Measurements from ENCODE around the gene ALKBH5.

Gene ALKBH5

GRCh38 chr17:18198530-18198929 lies 14.9 kb downstream of the ALKBH5 start:
- Histone ChIP-seq H3F3A (ENCODE audit: insufficient read depth, low read length) (no peaks in the 10 kb centered on the region), H3K36me3 (ENCODE audit: insufficient read depth, low read length) (peaks cover 71% of the 10 kb centered on the region), H3K27me3 (ENCODE audit: insufficient read depth, low read length) (no peaks in the 10 kb centered on the region), H3K9ac (ENCODE audit: low read length) (no peak overlapping the region), H3K9me2 (ENCODE audit: low read depth, low read length) (no peaks in the 10 kb centered on the region), H2AFZ (ENCODE audit: low read length) (no peak overlapping the region), H3K4me2 (ENCODE audit: low read length) (no peak overlapping the region), H4K20me1 (ENCODE audit: insufficient read depth, low read length) (no peaks in the 10 kb centered on the region), H3K79me2 (ENCODE audit: insufficient read depth, low read length) (0 out of 2 replicates have a peak, but pooled peaks cover 3% of the 10 kb centered on the region), H3K4me3 (ENCODE audit: low read depth, low read length, poor library complexity, severe bottlenecking) (no peak overlapping the region), H3K27ac (ENCODE audit: low read depth, low read length, poor library complexity, severe bottlenecking) (no peak overlapping the region), H3K9me3 (ENCODE audit: low read length) (no peaks in the 10 kb centered on the region), H3K4me1 (ENCODE audit: insufficient read depth, low read length, severe bottlenecking) (no peaks in the 10 kb centered on the region)
- TF ChIP-seq CTCF (IDR thresholded peaks at IDR 0.05; ENCODE audit: low read length) (no peak), EZH2 (IDR thresholded peaks at IDR 0.05; ENCODE audit: borderline replicate concordance, low read length) (no peak)

GRCh38 chr17:18201108-18201507 lies 17.5 kb downstream of the ALKBH5 start:
- no peak overlapping the region for H3K4me2 ChIP-seq (ENCODE audit: low read length)

GRCh38 chr17:18203308-18203707 lies 19.7 kb downstream of the ALKBH5 start:
- Histone ChIP-seq H3K9me3 (ENCODE audit: low read length) (no peaks in the 10 kb centered on the region), H3F3A (ENCODE audit: insufficient read depth, low read length) (no peaks in the 10 kb centered on the region), H2AFZ (ENCODE audit: low read length) (no peak overlapping the region), H3K4me2 (ENCODE audit: low read length) (no peak overlapping the region), H3K36me3 (ENCODE audit: insufficient read depth, low read length) (peaks cover 68% of the 10 kb centered on the region), H3K9ac (ENCODE audit: low read length) (no peak overlapping the region), H4K20me1 (ENCODE audit: insufficient read depth, low read length) (no peaks in the 10 kb centered on the region), H3K9me2 (ENCODE audit: low read depth, low read length) (no peaks in the 10 kb centered on the region), H3K4me3 (ENCODE audit: low read depth, low read length, poor library complexity, severe bottlenecking) (no peak overlapping the region), H3K79me2 (ENCODE audit: insufficient read depth, low read length) (0 out of 2 replicates have a peak, but pooled peaks cover 3% of the 10 kb centered on the region), H3K4me1 (ENCODE audit: insufficient read depth, low read length, severe bottlenecking) (no peaks in the 10 kb centered on the region), H3K27ac (ENCODE audit: low read depth, low read length, poor library complexity, severe bottlenecking) (no peak overlapping the region), H3K27me3 (ENCODE audit: insufficient read depth, low read length) (no peaks in the 10 kb centered on the region)
- TF ChIP-seq CTCF (IDR thresholded peaks at IDR 0.05; ENCODE audit: low read length) (no peak), EZH2 (IDR thresholded peaks at IDR 0.05; ENCODE audit: borderline replicate concordance, low read length) (no peak)

More at GRCh38 chr17:18201108-18201507, 17.5 kb downstream of the ALKBH5 start:
- Histone ChIP-seq H3K9me2 (ENCODE audit: low read depth, low read length) (no peaks in the 10 kb centered on the region), H3K27ac (ENCODE audit: low read depth, low read length, poor library complexity, severe bottlenecking) (no peak overlapping the region), H4K20me1 (ENCODE audit: insufficient read depth, low read length) (no peaks in the 10 kb centered on the region), H3K9me3 (ENCODE audit: low read length) (no peaks in the 10 kb centered on the region), H3K4me3 (ENCODE audit: low read depth, low read length, poor library complexity, severe bottlenecking) (no peak overlapping the region), H3K27me3 (ENCODE audit: insufficient read depth, low read length) (no peaks in the 10 kb centered on the region), H3K36me3 (ENCODE audit: insufficient read depth, low read length) (peaks cover 70% of the 10 kb centered on the region), H3F3A (ENCODE audit: insufficient read depth, low read length) (no peaks in the 10 kb centered on the region), H2AFZ (ENCODE audit: low read length) (no peak overlapping the region), H3K9ac (ENCODE audit: low read length) (no peak overlapping the region), H3K4me1 (ENCODE audit: insufficient read depth, low read length, severe bottlenecking) (no peaks in the 10 kb centered on the region), H3K79me2 (ENCODE audit: insufficient read depth, low read length) (0 out of 2 replicates have a peak, but pooled peaks cover 3% of the 10 kb centered on the region)
- TF ChIP-seq EZH2 (IDR thresholded peaks at IDR 0.05; ENCODE audit: borderline replicate concordance, low read length) (no peak), CTCF (IDR thresholded peaks at IDR 0.05; ENCODE audit: low read length) (no peak)

Measured in OCI-LY1 (cell line).